K562 (cell line): ENCODE measurements around the gene PRSS35. TPM values are rescaled to one million over a fixed set of nuclear protein-coding genes. Genes with fewer than 3 reads are reported as not detected.

Experiments used
- ATF7 ChIP-seq: fragments of 450-650 bp; IDR thresholded peaks from 2 replicates; pipeline ENCODE4 v1.7.1; 2014; ENCODE audit warnings: mild to moderate bottlenecking, moderate library complexity
- CCAR2 ChIP-seq: fragments of 200-400 bp; formaldehyde crosslinking; IDR thresholded peaks from 2 replicates; pipeline ENCODE4 v1.6.1; 2017; ENCODE audit warnings: mild to moderate bottlenecking, low read depth, low read length
- CCNT2 ChIP-seq: IDR thresholded peaks from 2 replicates; pipeline ENCODE4 v1.6.1; 2011; ENCODE audit warnings: borderline replicate concordance, low read depth, mild to moderate bottlenecking, moderate library complexity, mixed read lengths, low read length; ENCODE audit not compliant: insufficient read length; ENCODE audit errors: extremely low read depth
- ETS2 ChIP-seq: IDR thresholded peaks from 2 replicates; pipeline ENCODE4 v1.6.1; 2016; ENCODE audit warnings: borderline replicate concordance, missing genetic modification characterization, mild to moderate bottlenecking, moderate library complexity, missing compliant biosample characterization; ENCODE audit not compliant: poor library complexity, severe bottlenecking
- HNRNPUL1 ChIP-seq: fragments of 200-400 bp; formaldehyde crosslinking; IDR thresholded peaks from 2 replicates; pipeline ENCODE4 v1.6.1; 2017; ENCODE audit warnings: low read length
- MAFF ChIP-seq: IDR thresholded peaks from 2 replicates; pipeline ENCODE4 v1.6.1; 2012; ENCODE audit warnings: low read length, improper control_type of control experiment
- MEIS2 ChIP-seq: fragments of 450-650 bp; IDR thresholded peaks from 2 replicates; pipeline ENCODE4 v1.6.1; 2014; ENCODE audit warnings: mild to moderate bottlenecking; ENCODE audit not compliant: partially characterized antibody
- NFIX ChIP-seq: fragments of 250-450 bp; sonication (Bioruptor Pico); IDR thresholded peaks from 2 replicates; pipeline ENCODE4 v1.4.0; 2020; ENCODE audit warnings: low read depth, mild to moderate bottlenecking, moderate library complexity
- SMAD4 ChIP-seq: fragments of 250-450 bp; sonication (Bioruptor Pico); conservative IDR thresholded peaks from 2 replicates; pipeline ENCODE4 v1.8.0; 2021; ENCODE audit warnings: inconsistent platforms, mild to moderate bottlenecking, moderate library complexity
- SMARCB1 ChIP-seq: IDR thresholded peaks from 2 replicates; pipeline ENCODE4 v1.6.1; 2011; ENCODE audit warnings: improper control_type of control experiment, low read depth; ENCODE audit not compliant: insufficient read length
- TARDBP ChIP-seq: fragments of 450-650 bp; IDR thresholded peaks from 2 replicates; pipeline ENCODE4 v1.6.1; 2016
- TEAD4 ChIP-seq, 2 experiments: sonication (generic) in 1 of 2; formaldehyde crosslinking in 1 of 2; IDR thresholded peaks; 2 replicates each; pipeline versions ENCODE4 v1.6.1 to v1.8.0; 2012 to 2022; ENCODE audit warnings: borderline replicate concordance in 1 of 2, inconsistent platforms in 1 of 2, low read length in 1 of 2, mild to moderate bottlenecking in 1 of 2, missing genetic modification reagents in 1 of 2
- ZNF143 ChIP-seq: sonication (generic); formaldehyde crosslinking; IDR thresholded peaks from 2 replicates; pipeline ENCODE4 v1.9.0; 2022; ENCODE audit warnings: mild to moderate bottlenecking, missing genetic modification reagents
- ZNF174 ChIP-seq: fragments of 250-450 bp; sonication (Bioruptor Pico); IDR thresholded peaks from 2 replicates; pipeline ENCODE4 v1.4.0; 2020; ENCODE audit warnings: mild to moderate bottlenecking
- ZNF316 ChIP-seq: fragments of 450-650 bp; IDR thresholded peaks from 2 replicates; pipeline ENCODE4 v1.6.1; 2016
- ZNF445 ChIP-seq: fragments of 250-450 bp; sonication (Bioruptor Pico); IDR thresholded peaks from 2 replicates; pipeline ENCODE4 v1.4.0; 2020; ENCODE audit warnings: low read depth, mild to moderate bottlenecking, moderate library complexity
- polyA plus RNA-seq, 8 experiments: library from polyadenylated mRNA; depleted of rRNA in 4 of 8; stranded (reverse) in 5 of 8; unstranded in 3 of 8; fragments of >200 nt; fragmentation: Nextera tagmentation in 2 of 8; fragmentation: Illumina TruSeq in 1 of 8; extraction: Ambion mirVana in 2 of 8; extraction: Trizol in 1 of 8; gene quantifications; 2 replicates each; pipeline versions ENCODE4 v1.2.1 to v1.2.3, GENCODE V29; 2011 to 2014; ENCODE audit warnings: inconsistent platforms in 1 of 8, missing spikeins in 1 of 8
- total RNA-seq, 7 experiments: library from RNA; depleted of rRNA in 6 of 7; stranded (reverse); fragments of >200 nt in 6 of 7; fragmentation: Illumina TruSeq in 2 of 7; extraction: Trizol in 2 of 7; gene quantifications; 2 replicates each; pipeline versions ENCODE4 v1.2.1 to v1.2.3, GENCODE V29; 2011 to 2021; ENCODE audit warnings: low replicate concordance in 1 of 7
- TF ChIP-seq, protein P1 (sequence below), 2 experiments: fragments of 450-650 bp; IDR thresholded peaks; 2 replicates each; pipeline ENCODE4 v1.6.1; 2016; ENCODE audit warnings: mild to moderate bottlenecking in 2 of 2, borderline replicate concordance in 1 of 2, low read depth in 1 of 2, moderate library complexity in 1 of 2
- TF ChIP-seq, protein P2 (sequence below), 2 experiments: IDR thresholded peaks in 1 of 2; conservative IDR thresholded peaks in 1 of 2; 2 replicates each; pipeline ENCODE4 v1.6.1; 2016; ENCODE audit warnings: low read depth in 2 of 2, mild to moderate bottlenecking in 1 of 2, missing compliant biosample characterization in 1 of 2, missing genetic modification characterization in 1 of 2, moderate library complexity in 1 of 2

Gene PRSS35
- total and polyA plus RNA-seq, 9 of the 15 experiments (the other 6 are each of a cell fraction or from before 2014, with no cell fraction given), result not detected

DNA sequence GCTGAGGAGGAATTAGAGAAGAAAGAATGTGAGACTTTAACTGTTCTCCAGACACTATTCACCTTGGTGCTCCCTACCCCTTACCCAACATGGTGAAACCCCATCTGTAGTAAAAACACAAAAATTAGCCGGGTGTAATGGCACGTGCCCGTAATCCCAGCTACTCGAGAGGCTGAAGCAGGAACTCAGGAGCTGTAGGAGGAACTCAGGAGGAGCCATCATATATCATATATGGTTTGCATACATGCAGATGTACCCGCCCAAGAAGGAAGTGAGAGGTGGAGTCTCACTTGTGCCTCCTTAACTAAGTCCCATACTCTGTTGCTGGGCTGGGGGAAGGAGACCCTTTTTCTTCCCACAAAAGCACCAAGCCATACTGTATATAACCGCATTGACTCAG, 46.0 kb upstream of the PRSS35 start (continued):
- TF ChIP-seq NFIX (CRISPR knock-in tag) (no peak), MEIS2 (peak; percentile 60), CCAR2 (no peak), CCNT2 (no peak), ZNF445 (CRISPR knock-in tag) (no peak), TEAD4 (IDR thresholded peaks at IDR 0.05; ENCODE audit: low read length) (no peak), TEAD4 (CRISPR knock-in tag; IDR thresholded peaks at IDR 0.05; ENCODE audit: borderline replicate concordance) (no peak), ZNF174 (CRISPR knock-in tag) (no peak), SMARCB1 (no peak), TARDBP (no peak), ZNF143 (CRISPR knock-in tag) (no peak), ETS2 (tag) (no peak), ATF7 (no peak), MAFF (no peak), HNRNPUL1 (no peak), ZNF316 (no peak), SMAD4 (CRISPR knock-in tag) (no peak)
- TF ChIP-seq, protein P1, sequence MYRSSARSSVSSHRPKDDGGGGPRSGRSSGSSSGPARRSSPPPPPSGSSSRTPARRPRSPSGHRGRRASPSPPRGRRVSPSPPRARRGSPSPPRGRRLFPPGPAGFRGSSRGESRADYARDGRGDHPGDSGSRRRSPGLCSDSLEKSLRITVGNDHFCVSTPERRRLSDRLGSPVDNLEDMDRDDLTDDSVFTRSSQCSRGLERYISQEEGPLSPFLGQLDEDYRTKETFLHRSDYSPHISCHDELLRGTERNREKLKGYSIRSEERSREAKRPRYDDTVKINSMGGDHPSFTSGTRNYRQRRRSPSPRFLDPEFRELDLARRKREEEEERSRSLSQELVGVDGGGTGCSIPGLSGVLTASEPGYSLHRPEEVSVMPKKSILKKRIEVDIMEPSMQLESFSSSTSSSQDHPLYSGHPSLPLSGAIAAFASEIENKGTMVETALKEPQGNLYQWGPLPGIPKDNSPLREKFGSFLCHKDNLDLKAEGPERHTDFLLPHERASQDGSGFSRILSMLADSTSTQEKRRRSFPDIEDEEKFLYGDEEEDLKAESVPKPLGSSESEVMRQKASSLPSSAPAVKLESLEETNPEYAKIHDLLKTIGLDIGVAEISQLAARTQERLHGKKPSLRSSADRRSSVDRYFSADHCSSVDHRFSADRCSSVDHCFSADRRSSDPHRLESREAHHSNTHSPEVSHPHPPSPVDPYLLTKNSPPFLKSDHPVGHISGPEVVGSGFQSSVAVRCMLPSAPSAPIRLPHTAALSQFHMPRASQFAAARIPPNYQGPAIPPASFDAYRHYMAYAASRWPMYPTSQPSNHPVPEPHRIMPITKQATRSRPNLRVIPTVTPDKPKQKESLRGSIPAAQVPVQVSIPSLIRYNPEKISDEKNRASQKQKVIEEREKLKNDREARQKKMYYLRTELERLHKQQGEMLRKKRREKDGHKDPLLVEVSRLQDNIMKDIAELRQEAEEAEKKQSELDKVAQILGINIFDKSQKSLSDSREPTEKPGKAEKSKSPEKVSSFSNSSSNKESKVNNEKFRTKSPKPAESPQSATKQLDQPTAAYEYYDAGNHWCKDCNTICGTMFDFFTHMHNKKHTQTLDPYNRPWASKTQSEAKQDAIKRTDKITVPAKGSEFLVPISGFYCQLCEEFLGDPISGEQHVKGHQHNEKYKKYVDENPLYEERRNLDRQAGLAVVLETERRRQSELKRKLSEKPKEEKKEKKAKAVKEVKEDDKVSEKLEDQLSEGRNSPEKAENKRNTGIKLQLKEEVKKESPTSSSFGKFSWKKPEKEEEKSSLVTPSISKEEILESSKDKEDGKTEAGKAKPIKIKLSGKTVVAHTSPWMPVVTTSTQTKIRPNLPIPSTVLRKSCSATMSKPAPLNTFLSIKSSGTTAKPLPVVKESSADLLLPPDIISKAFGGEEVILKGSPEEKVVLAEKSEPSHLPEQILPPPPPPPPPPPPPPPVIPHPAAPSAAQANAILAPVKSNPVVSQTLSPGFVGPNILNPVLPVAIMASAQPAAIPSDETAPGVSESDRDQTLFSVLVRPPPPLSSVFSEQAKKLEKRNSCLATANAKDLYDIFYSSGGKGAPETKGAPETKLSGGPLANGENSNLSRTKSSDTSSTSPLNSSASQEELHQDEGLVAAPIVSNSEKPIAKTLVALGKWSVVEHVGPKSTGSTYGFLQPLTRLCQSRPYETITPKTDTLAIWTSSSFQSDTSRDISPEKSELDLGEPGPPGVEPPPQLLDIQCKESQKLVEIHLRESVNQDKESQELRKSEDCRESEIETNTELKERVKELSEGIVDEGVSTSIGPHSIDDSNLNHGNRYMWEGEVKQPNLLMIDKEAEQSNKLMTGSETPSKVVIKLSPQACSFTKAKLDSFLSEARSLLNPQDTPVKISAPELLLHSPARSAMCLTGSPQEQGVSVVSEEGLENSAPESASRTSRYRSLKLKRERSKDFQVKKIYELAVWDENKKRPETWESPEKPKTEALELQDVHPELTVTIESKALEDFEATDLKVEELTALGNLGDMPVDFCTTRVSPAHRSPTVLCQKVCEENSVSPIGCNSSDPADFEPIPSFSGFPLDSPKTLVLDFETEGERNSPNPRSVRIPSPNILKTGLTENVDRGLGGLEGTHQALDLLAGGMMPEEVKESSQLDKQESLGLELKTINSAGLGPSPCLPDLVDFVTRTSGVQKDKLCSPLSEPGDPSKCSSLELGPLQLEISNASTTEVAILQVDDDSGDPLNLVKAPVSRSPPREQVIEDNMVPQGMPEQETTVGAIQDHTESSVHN (IDR thresholded peaks at IDR 0.05; ENCODE audit: borderline replicate concordance in 1 of 2, low read depth in 1 of 2), result no peak
- TF ChIP-seq, protein P2, sequence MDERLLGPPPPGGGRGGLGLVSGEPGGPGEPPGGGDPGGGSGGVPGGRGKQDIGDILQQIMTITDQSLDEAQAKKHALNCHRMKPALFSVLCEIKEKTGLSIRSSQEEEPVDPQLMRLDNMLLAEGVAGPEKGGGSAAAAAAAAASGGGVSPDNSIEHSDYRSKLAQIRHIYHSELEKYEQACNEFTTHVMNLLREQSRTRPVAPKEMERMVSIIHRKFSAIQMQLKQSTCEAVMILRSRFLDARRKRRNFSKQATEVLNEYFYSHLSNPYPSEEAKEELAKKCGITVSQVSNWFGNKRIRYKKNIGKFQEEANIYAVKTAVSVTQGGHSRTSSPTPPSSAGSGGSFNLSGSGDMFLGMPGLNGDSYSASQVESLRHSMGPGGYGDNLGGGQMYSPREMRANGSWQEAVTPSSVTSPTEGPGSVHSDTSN (CRISPR knock-in tag; IDR thresholded peaks at IDR 0.05; ENCODE audit: low read depth), result no peak
- TF ChIP-seq, protein P2 (tag; conservative IDR thresholded peaks at IDR 0.05; ENCODE audit: low read depth), result 0 out of 2 replicates have a peak, but pooled peaks have one; percentile 32
